ENCODE data around the gene UBXN11. TPM values are rescaled to one million over a fixed set of nuclear protein-coding genes. Genes with fewer than 3 reads are reported as not detected.

Gene UBXN11
- total and polyA plus RNA-seq, 2 of the 13 experiments (the other 11 are each of a cell fraction or from before 2014, with no cell fraction given) = 9.3 to 10.4 TPM

DNA sequence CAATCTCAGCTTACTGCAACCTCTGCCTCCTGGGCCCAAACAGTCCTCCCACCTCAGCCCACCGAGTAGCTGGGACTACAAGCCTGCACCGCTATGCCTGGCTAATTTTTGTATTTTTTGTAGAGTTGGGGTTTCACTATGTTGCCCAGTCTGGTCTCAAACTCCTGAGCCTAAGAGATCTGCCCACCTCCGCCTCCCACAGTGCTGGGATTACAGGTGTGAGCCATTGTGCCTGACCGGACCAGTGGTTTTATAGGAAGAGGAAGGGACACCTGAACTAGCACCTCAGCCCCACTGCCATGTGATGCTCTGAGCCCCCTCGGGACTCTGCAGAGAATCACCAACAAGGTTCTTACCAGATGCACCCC is 43.4 kb upstream of the UBXN11 start:
- CTCF ChIA-PET (ENCODE audit: low intra/inter-chr PET ratio, low total read pairs) = no interaction called here
- intact Hi-C loops (cut with micrococcal nuclease; ENCODE audit: unreplicated experiment) = loop anchor here (2.0 kb wide), 1 partner anchor 43 kb away; the partner anchor contains the start of gene UBXN11

More for the DNA sequence above, 43.4 kb upstream of the UBXN11 start:
- WGBS (ENCODE audit: low lambda C conversion rate) = 94% methylated on average over 5 of the region's 5 CpGs
- peaks cover 71% of the 10 kb centered on the region for H3K4me1 ChIP-seq (ENCODE audit: insufficient read depth, low read length)
- H3K4me2 ChIP-seq (ENCODE audit: low read depth, low read length) = peak overlapping the region; percentile 90
- BruUV-seq (replicated peaks) = no TSS peak
- no peak for FAIRE-seq
- H4K20me1 ChIP-seq (ENCODE audit: insufficient read depth, low read length) = no peaks in the 10 kb centered on the region
- ATAC-seq = no peak
- peaks cover 5% of the 10 kb centered on the region for H3K79me2 ChIP-seq (ENCODE audit: insufficient read depth, low read length)
- no peak for DNase-seq (ENCODE audit: low spot score)
- in situ Hi-C loops (cut with HindIII; ENCODE audit: extremely low pct_ligation_motif_present, low pct_unique_long_range_greater_than_20kb) = no loop called here
- POLR2A ChIA-PET = interaction anchor here (1.0 to 4.0 kb wide), 9 partner anchors 7 to 82 kb away, joined by 3 to 65 read pairs (median 6); partner anchors contain the start of genes DHDDS and SH3BGRL3
- H3K9me3 ChIP-seq (ENCODE audit: low read length) = no peaks in the 10 kb centered on the region
- peak overlapping the region; percentile 94 for H3K9ac ChIP-seq (ENCODE audit: insufficient read depth, low read depth, low read length)
- no peaks in the 10 kb centered on the region for H3K36me3 ChIP-seq (replicated peaks in 1 of 2; ENCODE audit: control insufficient read depth in 1 of 2, insufficient read depth in 2 of 2, low read length in 2 of 2)
- TF ChIP-seq ZNF17 (CRISPR knock-in tag; IDR thresholded peaks at IDR 0.05) (0 out of 2 replicates have a peak, but pooled peaks have one; percentile 3), ZNF121 (CRISPR knock-in tag; IDR thresholded peaks at IDR 0.05) (peak; percentile 84), ZBTB38 (CRISPR knock-in tag; IDR thresholded peaks at IDR 0.05) (peak; percentile 34; the same call in 1 of the 2 replicates), ZNF614 (CRISPR knock-in tag; IDR thresholded peaks at IDR 0.05; ENCODE audit: borderline replicate concordance) (no peak), ZMYM4 (CRISPR knock-in tag; IDR thresholded peaks at IDR 0.05) (no peak), ARID5B (CRISPR knock-in tag; IDR thresholded peaks at IDR 0.05) (no peak), ZNF20 (CRISPR knock-in tag; IDR thresholded peaks at IDR 0.05) (no peak)
- TF ChIP-seq, protein P1, sequence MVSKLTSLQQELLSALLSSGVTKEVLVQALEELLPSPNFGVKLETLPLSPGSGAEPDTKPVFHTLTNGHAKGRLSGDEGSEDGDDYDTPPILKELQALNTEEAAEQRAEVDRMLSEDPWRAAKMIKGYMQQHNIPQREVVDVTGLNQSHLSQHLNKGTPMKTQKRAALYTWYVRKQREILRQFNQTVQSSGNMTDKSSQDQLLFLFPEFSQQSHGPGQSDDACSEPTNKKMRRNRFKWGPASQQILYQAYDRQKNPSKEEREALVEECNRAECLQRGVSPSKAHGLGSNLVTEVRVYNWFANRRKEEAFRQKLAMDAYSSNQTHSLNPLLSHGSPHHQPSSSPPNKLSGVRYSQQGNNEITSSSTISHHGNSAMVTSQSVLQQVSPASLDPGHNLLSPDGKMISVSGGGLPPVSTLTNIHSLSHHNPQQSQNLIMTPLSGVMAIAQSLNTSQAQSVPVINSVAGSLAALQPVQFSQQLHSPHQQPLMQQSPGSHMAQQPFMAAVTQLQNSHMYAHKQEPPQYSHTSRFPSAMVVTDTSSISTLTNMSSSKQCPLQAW (CRISPR knock-in tag; IDR thresholded peaks at IDR 0.05) = peak; percentile 58; the same call in 1 of the 2 replicates
- no peaks in the 10 kb centered on the region for H3K27me3 ChIP-seq (ENCODE audit: control insufficient read depth in 1 of 2, insufficient read depth in 2 of 2, low read length in 2 of 2)
- H2AFZ ChIP-seq (ENCODE audit: low read length) = no peak overlapping the region
- H3K27ac ChIP-seq (ENCODE audit: extremely low read length, insufficient read depth, low read length) = peak overlapping the region; percentile 100
- H3K4me3 ChIP-seq (replicated peaks in 1 of 3; ENCODE audit: insufficient read depth in 1 of 3, low read depth in 2 of 3, low read length in 3 of 3) = peak overlapping the region in 1 of 3 experiments; percentile 18; a peak in 1 of 6 replicates
